ENCODE data around the gene NXPE4.

The NXPE4 gene

GRCh38 chr11:114522818-114523217, 72.8 kb downstream of the NXPE4 start:
- TF ChIP-seq CTCF (IDR thresholded peaks at IDR 0.05; ENCODE audit: borderline replicate concordance, control extremely low read depth, extremely low read depth, insufficient read depth, missing control alignments) = no peak
- in situ Hi-C loops (cut with MboI; ENCODE audit: low sequenced_read_pairs, unreplicated experiment) = no loop called here
- no peak for DNase-seq (ENCODE audit: low spot score)

Data from GM13976 (cell line).